Tibial nerve (tissue), 4 donors: ENCODE measurements around the gene LRRC8C. TPM values are rescaled to one million over a fixed set of nuclear protein-coding genes. Genes with fewer than 3 reads are reported as not detected.

ENCODE experiments used
- DNase-seq, 2 donors: peaks; one replicate each; pipeline ENCODE4 v3.0.0-alpha.2; 2019; ENCODE audit warnings: low spot score in 2 of 2
- H3K27ac ChIP-seq, 4 donors: fragments of 200-600 bp; sonication (generic) in 3 of 4; one replicate each; pipeline ENCODE4 v1.5.1; 2017 to 2019; ENCODE audit warnings: mild to moderate bottlenecking in 1 of 4
- H3K27me3 ChIP-seq, 2 donors: fragments of 200-600 bp; sonication (generic) in 1 of 2; one replicate each; pipeline versions ENCODE4 v1.5.1 to v1.6.0; 2017 to 2019
- H3K36me3 ChIP-seq, 3 donors: fragments of 200-600 bp; sonication (generic); one replicate each; pipeline ENCODE4 v1.5.1; 2018 to 2019
- H3K4me1 ChIP-seq, 4 donors: fragments of 200-600 bp; sonication (generic) in 3 of 4; one replicate each; pipeline ENCODE4 v1.5.1; 2017 to 2019
- H3K4me3 ChIP-seq, 4 donors: fragments of 200-600 bp; sonication (generic) in 3 of 4; one replicate each; pipeline ENCODE4 v1.5.1; 2017 to 2019; ENCODE audit warnings: mild to moderate bottlenecking in 1 of 4, moderate library complexity in 1 of 4
- H3K9me3 ChIP-seq, 4 donors: fragments of 200-600 bp; sonication (generic) in 3 of 4; one replicate each; pipeline ENCODE4 v1.5.1; 2017 to 2019
- EP300 ChIP-seq, 2 donors: sonication (generic); formaldehyde crosslinking; IDR thresholded peaks; one replicate each; pipeline ENCODE4 v1.6.1; 2017; ENCODE audit warnings: antibody characterized with exemption in 2 of 2, mild to moderate bottlenecking in 1 of 2
- POLR2A ChIP-seq, 2 donors: fragments of 450-650 bp; IDR thresholded peaks; one replicate each; pipeline ENCODE4 v1.6.1; 2017; ENCODE audit warnings: antibody characterized with exemption in 2 of 2, mild to moderate bottlenecking in 2 of 2, moderate library complexity in 2 of 2
- whole genome bisulfite sequencing, 2 donors: methylation state at CpG; one replicate each; pipeline ENCODE4 v1.1.5; 2018; 5-methylcytosine and 5-hydroxymethylcytosine counted together
- total RNA-seq, 4 donors: library from RNA; depleted of rRNA; stranded (reverse); fragments of >200 nt; gene quantifications; one replicate each; pipeline ENCODE4 v1.1.0, GENCODE V29; 2016
- TF ChIP-seq, protein P1 (sequence below), 5 experiments: fragments of 200-600 bp in 3 of 5; fragments of 450-650 bp in 2 of 5; sonication (generic) in 3 of 5; IDR thresholded peaks; one replicate each; pipeline ENCODE4 v1.5.1; 2016 to 2019; ENCODE audit warnings: antibody characterized with exemption in 5 of 5, mild to moderate bottlenecking in 3 of 5, moderate library complexity in 2 of 5

Gene LRRC8C
- total RNA-seq, 4 donors from 2014 or later: 16.5 to 23.8 (median 20.2) TPM

DNA sequence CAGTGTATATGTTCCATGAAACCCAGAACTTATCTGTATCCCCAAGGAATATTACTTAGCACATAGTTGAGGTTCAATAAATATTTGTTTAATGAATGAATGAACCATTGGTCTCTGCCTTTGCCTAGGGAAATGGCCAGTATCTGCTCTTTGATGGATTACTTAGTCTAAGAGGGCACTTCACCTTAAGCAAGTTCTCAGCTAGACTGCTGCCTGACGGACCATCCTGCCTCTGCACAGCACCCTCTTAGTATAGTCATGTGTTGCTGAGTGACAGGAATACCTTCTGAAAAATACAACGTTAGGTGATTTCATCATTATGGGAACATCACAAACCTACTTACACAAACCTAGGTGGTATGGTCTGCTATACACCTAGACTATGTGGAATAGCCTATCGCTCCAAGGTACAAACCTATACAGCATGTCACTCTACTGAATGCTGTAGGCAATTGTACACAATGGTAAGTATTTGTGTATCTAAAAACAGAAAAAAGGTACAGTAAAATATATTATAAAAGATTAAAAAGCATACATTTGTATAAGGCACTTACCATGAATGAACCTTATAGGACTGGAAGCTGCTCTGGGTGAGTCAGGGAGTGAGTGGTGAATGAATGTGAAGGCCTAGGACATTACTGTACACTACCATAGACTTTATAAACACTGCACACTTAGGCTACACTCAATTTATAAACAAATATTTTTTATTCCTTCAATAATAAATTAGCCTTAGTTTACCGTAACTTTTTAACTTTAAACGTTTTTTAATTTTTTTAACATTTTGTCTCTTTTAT, 104.2 kb downstream of the LRRC8C start:
- H3K4me3 ChIP-seq: no peak overlapping the region
- H3K27ac ChIP-seq: no peak overlapping the region
- H3K27me3 ChIP-seq: no peaks in the 10 kb centered on the region
- H3K9me3 ChIP-seq: no peaks in the 10 kb centered on the region
- peaks cover 0 to 7% (median 0%) of the 10 kb centered on the region in 4 donors for H3K4me1 ChIP-seq
- no peak for TF ChIP-seq EP300 (IDR thresholded peaks at IDR 0.05)
- TF ChIP-seq, protein P1, sequence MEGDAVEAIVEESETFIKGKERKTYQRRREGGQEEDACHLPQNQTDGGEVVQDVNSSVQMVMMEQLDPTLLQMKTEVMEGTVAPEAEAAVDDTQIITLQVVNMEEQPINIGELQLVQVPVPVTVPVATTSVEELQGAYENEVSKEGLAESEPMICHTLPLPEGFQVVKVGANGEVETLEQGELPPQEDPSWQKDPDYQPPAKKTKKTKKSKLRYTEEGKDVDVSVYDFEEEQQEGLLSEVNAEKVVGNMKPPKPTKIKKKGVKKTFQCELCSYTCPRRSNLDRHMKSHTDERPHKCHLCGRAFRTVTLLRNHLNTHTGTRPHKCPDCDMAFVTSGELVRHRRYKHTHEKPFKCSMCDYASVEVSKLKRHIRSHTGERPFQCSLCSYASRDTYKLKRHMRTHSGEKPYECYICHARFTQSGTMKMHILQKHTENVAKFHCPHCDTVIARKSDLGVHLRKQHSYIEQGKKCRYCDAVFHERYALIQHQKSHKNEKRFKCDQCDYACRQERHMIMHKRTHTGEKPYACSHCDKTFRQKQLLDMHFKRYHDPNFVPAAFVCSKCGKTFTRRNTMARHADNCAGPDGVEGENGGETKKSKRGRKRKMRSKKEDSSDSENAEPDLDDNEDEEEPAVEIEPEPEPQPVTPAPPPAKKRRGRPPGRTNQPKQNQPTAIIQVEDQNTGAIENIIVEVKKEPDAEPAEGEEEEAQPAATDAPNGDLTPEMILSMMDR (IDR thresholded peaks at IDR 0.05): no peak
- no peak for TF ChIP-seq POLR2A (IDR thresholded peaks at IDR 0.05)
- DNase-seq: no peak
- 91 to 92% methylated on average over 5 of the region's 5 CpGs for WGBS, 2 donors
- no peaks in the 10 kb centered on the region for H3K36me3 ChIP-seq

GRCh38 chr1:89737985-89738510, 105.1 kb downstream of the LRRC8C start:
- WGBS, 2 donors: 85 to 93% methylated on average over 10 of the region's 10 CpGs
- Histone ChIP-seq H3K4me3 (no peak overlapping the region), H3K27me3 (no peaks in the 10 kb centered on the region), H3K4me1 (peaks cover 0 to 7% (median 0%) of the 10 kb centered on the region in 4 donors), H3K27ac (no peak overlapping the region), H3K9me3 (no peaks in the 10 kb centered on the region), H3K36me3 (no peaks in the 10 kb centered on the region)
- TF ChIP-seq POLR2A (IDR thresholded peaks at IDR 0.05) (no peak), EP300 (IDR thresholded peaks at IDR 0.05) (no peak)
- TF ChIP-seq, protein P1 (IDR thresholded peaks at IDR 0.05): no peak
- DNase-seq: no peak

- Histone ChIP-seq H3K4me3 (no peak overlapping the region), H3K36me3 (no peaks in the 10 kb centered on the region), H3K9me3 (no peaks in the 10 kb centered on the region), H3K27ac (no peak overlapping the region), H3K4me1 (peaks cover 0 to 7% (median 0%) of the 10 kb centered on the region in 4 donors), H3K27me3 (no peaks in the 10 kb centered on the region)
- DNase-seq: no peak
- WGBS, 2 donors: 55 to 62% methylated on average over 10 of the region's 10 CpGs
- TF ChIP-seq POLR2A (IDR thresholded peaks at IDR 0.05) (no peak), EP300 (IDR thresholded peaks at IDR 0.05) (no peak)
- TF ChIP-seq, protein P1 (IDR thresholded peaks at IDR 0.05): no peak
Observed at GRCh38 chr1:89739013-89739843, 106.3 kb downstream of the LRRC8C start.

GRCh38 chr1:89739844-89740216, 106.9 kb downstream of the LRRC8C start:
- Histone ChIP-seq H3K9me3 (no peaks in the 10 kb centered on the region), H3K27me3 (no peaks in the 10 kb centered on the region), H3K27ac (no peak overlapping the region), H3K36me3 (no peaks in the 10 kb centered on the region), H3K4me3 (no peak overlapping the region), H3K4me1 (peaks cover 0 to 7% (median 0%) of the 10 kb centered on the region in 4 donors)
- TF ChIP-seq, protein P1 (IDR thresholded peaks at IDR 0.05): no peak
- TF ChIP-seq EP300 (IDR thresholded peaks at IDR 0.05): no peak
- no peak for TF ChIP-seq POLR2A (IDR thresholded peaks at IDR 0.05)
- WGBS, 2 donors: 87 to 94% methylated on average over 1 of the region's 1 CpG
- no peak for DNase-seq
